CD4-positive, alpha-beta T cell treated with Interferon gamma for 1 hour (primary cell): ENCODE results near the gene APOB.

Experiments used
- DNase-seq: peaks from one replicate; pipeline ENCODE4 v3.0.0-alpha.2; 2020

Gene APOB

GRCh38 chr2:20972792-20973565 is 70.9 kb downstream of the APOB start:
- no peak for DNase-seq

GRCh38 chr2:20972110-20972509 is 71.8 kb downstream of the APOB start:
- DNase-seq = no peak

GRCh38 chr2:20970068-20970467 is 73.8 kb downstream of the APOB start:
- DNase-seq = no peak

- no peak for DNase-seq
These were observed 77.7 kb downstream of the APOB start for GRCh38 chr2:20966061-20966595.

- DNase-seq = no peak
These were observed 78.7 kb downstream of the APOB start for GRCh38 chr2:20965221-20965620.

- no peak for DNase-seq
These were observed 80.0 kb downstream of the APOB start for GRCh38 chr2:20963867-20964266.

- DNase-seq = peak; percentile 46
These were observed 80.8 kb downstream of the APOB start for GRCh38 chr2:20962939-20963557.

- no peak for DNase-seq
These were observed 82.0 kb downstream of the APOB start for GRCh38 chr2:20961858-20962257.

GRCh38 chr2:20960003-20960402 is 83.9 kb downstream of the APOB start:
- no peak for DNase-seq

- DNase-seq = no peak
These were observed 84.6 kb downstream of the APOB start for GRCh38 chr2:20959252-20959651.

GRCh38 chr2:20957788-20958525 is 85.9 kb downstream of the APOB start:
- no peak for DNase-seq

- DNase-seq = no peak
These were observed 88.4 kb downstream of the APOB start for GRCh38 chr2:20955277-20956026.

- DNase-seq = no peak
These were observed 90.6 kb downstream of the APOB start for GRCh38 chr2:20953146-20953824.
